Panc1 (cell line): ENCODE measurements around the gene AVL9. TPM values are rescaled to one million over a fixed set of nuclear protein-coding genes. Genes with fewer than 3 reads are reported as not detected.

Source experiments
- ATAC-seq: fragments of 200-7000 bp; cut with Tn5 transposase; 2 replicates; pipeline ENCODE4 v1.9.1; 2020; ENCODE audit warnings: mild to moderate bottlenecking, moderate library complexity
- BruUV-seq: library from RNA; stranded (reverse); fragments of 400-500 nt; replicated peaks from 2 replicates; lab custom pipeline; 2021; lab: Mats Ljungman, UMichigan
- CTCF ChIA-PET: fragments of 300-600 bp; sonication (Branson Sonifier 250); formaldehyde crosslinking; loops from one replicate; lab custom pipeline; 2022; ENCODE audit warnings: antibody characterized with exemption; lab: Charles Lee
- POLR2A ChIA-PET: fragments of 300-600 bp; sonication (Branson Sonifier 250); formaldehyde crosslinking; loops from one replicate; lab custom pipeline; 2022; ENCODE audit warnings: antibody characterized with exemption; lab: Charles Lee
- DNase-seq: peaks from one replicate; pipeline ENCODE4 v3.0.0-alpha.2; 2010; ENCODE audit warnings: low read depth, low spot score
- H3K27ac ChIP-seq: 2 replicates; pipeline ENCODE4 v1.5.1; 2011; ENCODE audit warnings: mild to moderate bottlenecking, low read length, inconsistent platforms
- H3K27me3 ChIP-seq: fragments of 200-500 bp; sonication (Bioruptor generic); 2 replicates; pipeline ENCODE4 v1.6.0; 2014; ENCODE audit warnings: low read length, inconsistent platforms; ENCODE audit not compliant: control insufficient read depth, insufficient read depth
- H3K36me3 ChIP-seq: fragments of 200-500 bp; sonication (Bioruptor generic); 2 replicates; pipeline ENCODE4 v1.5.1; 2014; ENCODE audit warnings: inconsistent platforms, mild to moderate bottlenecking, low read length, moderate library complexity; ENCODE audit not compliant: control insufficient read depth, insufficient read depth
- H3K4me1 ChIP-seq: 2 replicates; pipeline ENCODE4 v1.5.1; 2011; ENCODE audit warnings: inconsistent platforms, mild to moderate bottlenecking, low read length, moderate library complexity; ENCODE audit not compliant: control insufficient read depth, insufficient read depth
- H3K4me3 ChIP-seq, 2 experiments: 2 replicates each; pipeline ENCODE4 v1.5.1; 2011 to 2012; ENCODE audit warnings: low read depth in 2 of 2, low read length in 2 of 2, mild to moderate bottlenecking in 2 of 2, inconsistent platforms in 1 of 2, moderate library complexity in 1 of 2
- H3K9me3 ChIP-seq: fragments of 200-500 bp; sonication (Bioruptor generic); 2 replicates; pipeline ENCODE4 v1.5.1; 2014; ENCODE audit warnings: low read depth, mild to moderate bottlenecking, inconsistent platforms, low read length, moderate library complexity; ENCODE audit not compliant: control insufficient read depth, insufficient read depth
- CTCF ChIP-seq: fragments of 450-650 bp; IDR thresholded peaks from 2 replicates; pipeline ENCODE4 v1.5.1; 2017; ENCODE audit warnings: mild to moderate bottlenecking
- POLR2AphosphoS5 ChIP-seq: IDR thresholded peaks from 2 replicates; pipeline ENCODE4 v1.6.1; 2012; ENCODE audit warnings: mild to moderate bottlenecking, low read depth, low read length, moderate library complexity
- REST ChIP-seq, 2 experiments: IDR thresholded peaks; 2 replicates each; pipeline ENCODE4 v1.6.1; 2011 to 2012; ENCODE audit warnings: low read depth in 2 of 2, control low read depth in 1 of 2, low read length in 1 of 2, mild to moderate bottlenecking in 1 of 2, moderate library complexity in 1 of 2; ENCODE audit not compliant: insufficient read depth in 1 of 2
- SIN3A ChIP-seq: IDR thresholded peaks from 2 replicates; pipeline ENCODE4 v1.6.1; 2012; ENCODE audit warnings: low read depth, mild to moderate bottlenecking, low read length, moderate library complexity, borderline replicate concordance; ENCODE audit not compliant: insufficient read depth
- TCF7L2 ChIP-seq: IDR thresholded peaks from 2 replicates; pipeline ENCODE4 v1.6.1; 2011; ENCODE audit warnings: mild to moderate bottlenecking, low read depth, low read length, inconsistent platforms
- in situ Hi-C: cut with HindIII; loops from 2 replicates; pipeline ENCODE4 v1.10.0; 2016; ENCODE audit warnings: low sequenced_read_pairs, low pct_unique_long_range_greater_than_20kb
- intact Hi-C: fragments of 100-400 bp; cut with micrococcal nuclease; formaldehyde crosslinking; loops from one replicate; pipeline ENCODE4 v1.10.0; 2022; ENCODE audit not compliant: unreplicated experiment
- total RNA-seq: library from RNA; stranded (reverse); gene quantifications from one replicate; pipeline ENCODE4 v1.2.1, GENCODE V29; 2021; ENCODE audit not compliant: unreplicated experiment

AVL9 gene
- total RNA-seq, 1 experiment from 2014 or later: 66.6 TPM

GRCh38 chr7:32477649-32477980, 17.7 kb upstream of the AVL9 start:
- POLR2A ChIA-PET: no interaction called here
- H3K27ac ChIP-seq: no peak overlapping the region
- no TSS peak for BruUV-seq
- H3K36me3 ChIP-seq: no peaks in the 10 kb centered on the region
- no peak for ATAC-seq
- DNase-seq: no peak
- CTCF ChIA-PET: no interaction called here
- no peaks in the 10 kb centered on the region; the same call in 1 of the 2 replicates for H3K27me3 ChIP-seq
- H3K4me3 ChIP-seq: no peak overlapping the region
- H3K4me1 ChIP-seq: no peaks in the 10 kb centered on the region; the same call in 1 of the 2 replicates
- in situ Hi-C loops: no loop called here
- TF ChIP-seq REST (IDR thresholded peaks at IDR 0.05; ENCODE audit: insufficient read depth in 1 of 2, low read depth in 2 of 2, low read length in 1 of 2): no peak
- no peak for TF ChIP-seq POLR2AphosphoS5
- TF ChIP-seq TCF7L2: no peak
- no peak for TF ChIP-seq CTCF
- no peak for TF ChIP-seq SIN3A
- H3K9me3 ChIP-seq: no peaks in the 10 kb centered on the region
- intact Hi-C loops: loop anchor here (5.0 kb wide), 1 partner anchor 130 kb away; no protein-coding TSS in a partner anchor

GRCh38 chr7:32479574-32480200, 15.6 kb upstream of the AVL9 start:
- Histone ChIP-seq H3K27me3 (no peaks in the 10 kb centered on the region; the same call in 1 of the 2 replicates), H3K4me3 (no peak overlapping the region), H3K4me1 (no peaks in the 10 kb centered on the region; the same call in 1 of the 2 replicates), H3K9me3 (no peaks in the 10 kb centered on the region), H3K36me3 (no peaks in the 10 kb centered on the region), H3K27ac (no peak overlapping the region)
- in situ Hi-C loops (no loop called here), intact Hi-C loops (loop anchor here (1.0 to 5.0 kb wide), 3 partner anchors 132 to 735 kb away; no protein-coding TSS in a partner anchor)
- no TSS peak for BruUV-seq
- TF ChIP-seq CTCF (peak; percentile 99), POLR2AphosphoS5 (no peak), SIN3A (no peak), TCF7L2 (no peak), REST (IDR thresholded peaks at IDR 0.05; ENCODE audit: insufficient read depth in 1 of 2, low read depth in 2 of 2, low read length in 1 of 2) (no peak)
- peak; percentile 49; the same call in 1 of the 2 replicates for ATAC-seq
- CTCF ChIA-PET: interaction anchor here (1.3 to 1.6 kb wide), 2 partner anchors 9 to 269 kb away, joined by 3 to 12 read pairs; no protein-coding TSS in a partner anchor
- POLR2A ChIA-PET: interaction anchor here (0.7 kb wide), 1 partner anchor 52 kb away, joined by 23 read pairs; no protein-coding TSS in a partner anchor
- DNase-seq: no peak
